Mesenchymal stem cell (in vitro differentiated cells and primary cell): ENCODE measurements around the gene PAPPA2.

Source experiments
- DNase-seq: peaks from one replicate; pipeline ENCODE4 v3.0.0-alpha.2; 2013
- H2AFZ ChIP-seq: one replicate; pipeline ENCODE4 v1.6.1; 2013; ENCODE audit warnings: low read depth, mild to moderate bottlenecking, control low read depth, inconsistent platforms, low read length, moderate library complexity
- H2AK5ac ChIP-seq: 2 replicates; pipeline ENCODE4 v1.6.1; 2013; ENCODE audit warnings: low read length, moderate library complexity, mild to moderate bottlenecking, inconsistent platforms; ENCODE audit not compliant: severe bottlenecking
- H2BK120ac ChIP-seq: one replicate; pipeline ENCODE4 v1.6.1; 2013; ENCODE audit warnings: low read depth, mild to moderate bottlenecking, inconsistent platforms, low read length, moderate library complexity
- H2BK12ac ChIP-seq, 2 experiments: one replicate each; pipeline ENCODE4 v1.6.1; 2013; ENCODE audit warnings: inconsistent platforms in 2 of 2, low read length in 2 of 2, mild to moderate bottlenecking in 2 of 2, moderate library complexity in 2 of 2, control low read depth in 1 of 2
- H2BK15ac ChIP-seq: one replicate; pipeline ENCODE4 v1.6.1; 2013; ENCODE audit warnings: mild to moderate bottlenecking, low read depth, inconsistent platforms; ENCODE audit not compliant: poor library complexity, severe bottlenecking
- H2BK5ac ChIP-seq: 2 replicates; pipeline ENCODE4 v1.6.1; 2013; ENCODE audit warnings: low read depth, mild to moderate bottlenecking, low read length, control low read depth, inconsistent platforms; ENCODE audit not compliant: poor library complexity, severe bottlenecking
- H3K14ac ChIP-seq, 2 experiments: one replicate each; pipeline ENCODE4 v1.6.1; 2013; ENCODE audit warnings: inconsistent platforms in 2 of 2, low read length in 2 of 2, control low read depth in 1 of 2, mild to moderate bottlenecking in 1 of 2, moderate library complexity in 1 of 2
- H3K18ac ChIP-seq, 2 experiments: one replicate each; pipeline ENCODE4 v1.6.1; 2013; ENCODE audit warnings: inconsistent platforms in 2 of 2, low read length in 2 of 2, control low read depth in 1 of 2, low read depth in 1 of 2, mild to moderate bottlenecking in 1 of 2
- H3K23ac ChIP-seq, 2 experiments: one replicate each; pipeline ENCODE4 v1.6.1; 2013; ENCODE audit warnings: inconsistent platforms in 2 of 2, low read length in 2 of 2, mild to moderate bottlenecking in 2 of 2, moderate library complexity in 2 of 2, control low read depth in 1 of 2
- H3K27ac ChIP-seq: 2 replicates; pipeline ENCODE4 v1.5.1; 2013; ENCODE audit warnings: mild to moderate bottlenecking, moderate library complexity, low read length, control low read depth, inconsistent platforms; ENCODE audit not compliant: poor library complexity, severe bottlenecking
- H3K27me3 ChIP-seq, 2 experiments: 2 replicates each; pipeline versions ENCODE4 v1.6.1 to v1.7.0; 2013; ENCODE audit warnings: low read length in 2 of 2, mild to moderate bottlenecking in 2 of 2, moderate library complexity in 2 of 2, control low read depth in 1 of 2, inconsistent platforms in 1 of 2; ENCODE audit not compliant: control insufficient read depth in 1 of 2, insufficient read depth in 1 of 2
- H3K36me3 ChIP-seq, 2 experiments: 2 replicates each; pipeline versions ENCODE4 v1.6.1 to v1.7.0; 2013; ENCODE audit warnings: low read length in 2 of 2, control low read depth in 1 of 2, inconsistent platforms in 1 of 2, low read depth in 1 of 2, mild to moderate bottlenecking in 1 of 2; ENCODE audit not compliant: insufficient read depth in 2 of 2, control insufficient read depth in 1 of 2
- H3K4ac ChIP-seq, 2 experiments: one replicate each; pipeline ENCODE4 v1.6.1; 2013; ENCODE audit warnings: inconsistent platforms in 2 of 2, low read length in 2 of 2, mild to moderate bottlenecking in 2 of 2, moderate library complexity in 2 of 2, control low read depth in 1 of 2, low read depth in 1 of 2
- H3K4me1 ChIP-seq: 2 replicates; pipeline ENCODE4 v1.6.1; 2013; ENCODE audit warnings: low read depth, low read length, control low read depth; ENCODE audit not compliant: control insufficient read depth, insufficient read depth
- H3K4me2 ChIP-seq: 2 replicates; pipeline ENCODE4 v1.6.1; 2013; ENCODE audit warnings: low read length, mild to moderate bottlenecking, inconsistent platforms; ENCODE audit not compliant: poor library complexity, severe bottlenecking
- H3K4me3 ChIP-seq, 2 experiments: 2 replicates each; pipeline versions ENCODE4 v1.5.1 to v1.7.0; 2013; ENCODE audit warnings: low read length in 2 of 2, mild to moderate bottlenecking in 2 of 2, control low read depth in 1 of 2, low read depth in 1 of 2; ENCODE audit not compliant: insufficient read depth in 1 of 2
- H3K79me1 ChIP-seq: replicated peaks from 2 replicates; pipeline ENCODE4 v1.6.1; 2013; ENCODE audit warnings: mild to moderate bottlenecking, control low read depth, low read length, inconsistent platforms; ENCODE audit not compliant: poor library complexity, severe bottlenecking
- H3K9ac ChIP-seq: 2 replicates; pipeline ENCODE4 v1.7.0; 2013; ENCODE audit warnings: mild to moderate bottlenecking, low read length, moderate library complexity
- H3K9me3 ChIP-seq: 2 replicates; pipeline ENCODE4 v1.7.0; 2013; ENCODE audit warnings: mild to moderate bottlenecking, low read length; ENCODE audit not compliant: control insufficient read depth
- H4K8ac ChIP-seq: one replicate; pipeline ENCODE4 v1.6.1; 2013; ENCODE audit warnings: inconsistent platforms, mild to moderate bottlenecking, low read length, moderate library complexity
- H4K91ac ChIP-seq: one replicate; pipeline ENCODE4 v1.6.1; 2013; ENCODE audit warnings: mild to moderate bottlenecking, low read length, inconsistent platforms
- WGBS: methylation state at CpG from one replicate; pipeline ENCODE4 v1.1.7; 2013; ENCODE audit warnings: mixed read lengths; 5-methylcytosine and 5-hydroxymethylcytosine counted together

Gene PAPPA2

GRCh38 chr1:176858433-176858916, 395.5 kb downstream of the PAPPA2 start:
- H2BK5ac ChIP-seq, result no peak overlapping the region
- WGBS, result 73% methylated on average over 4 of the region's 4 CpGs
- H2AK5ac ChIP-seq, result no peak overlapping the region
- no peak overlapping the region for H3K27ac ChIP-seq
- no peaks in the 10 kb centered on the region for H3K4me1 ChIP-seq
- no peak overlapping the region for H4K8ac ChIP-seq
- H3K14ac ChIP-seq, result no peak overlapping the region
- H2BK120ac ChIP-seq, result no peak overlapping the region
- H2BK15ac ChIP-seq, result no peak overlapping the region
- DNase-seq, result no peak
- no peak overlapping the region for H3K9ac ChIP-seq
- H3K27me3 ChIP-seq, result no peaks in the 10 kb centered on the region
- no peak overlapping the region for H3K23ac ChIP-seq
- H4K91ac ChIP-seq, result no peak overlapping the region
- no peaks in the 10 kb centered on the region for H3K79me1 ChIP-seq
- H3K9me3 ChIP-seq, result no peaks in the 10 kb centered on the region
- no peaks in the 10 kb centered on the region for H3K36me3 ChIP-seq
- no peak overlapping the region for H3K18ac ChIP-seq
- H2AFZ ChIP-seq, result no peak overlapping the region
- H3K4me2 ChIP-seq, result no peak overlapping the region
- H2BK12ac ChIP-seq, result no peak overlapping the region
- H3K4me3 ChIP-seq, result no peak overlapping the region
- H3K4ac ChIP-seq, result no peak overlapping the region

DNA sequence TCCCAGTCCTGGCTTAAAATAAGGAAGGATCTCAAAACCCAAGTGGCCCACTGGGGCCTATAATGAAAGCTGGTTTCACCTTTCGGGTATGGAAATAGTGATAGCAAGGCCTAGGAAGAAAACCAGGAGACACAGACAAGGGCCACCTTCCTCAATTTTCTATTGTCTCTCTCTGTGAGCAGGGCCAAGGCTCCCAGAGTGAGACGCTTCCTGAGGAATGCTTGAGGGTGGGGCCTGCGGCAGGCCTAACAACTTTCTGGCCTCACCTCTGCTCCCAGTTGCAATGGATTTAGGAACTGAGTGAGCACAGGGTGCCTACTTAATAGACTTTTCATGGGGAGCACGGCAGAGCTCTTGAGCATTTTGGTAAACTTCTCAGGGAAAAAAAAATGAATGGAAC, 400.6 kb downstream of the PAPPA2 start:
- Histone ChIP-seq H3K79me1 (no peaks in the 10 kb centered on the region), H3K4me2 (no peak overlapping the region)

DNA sequence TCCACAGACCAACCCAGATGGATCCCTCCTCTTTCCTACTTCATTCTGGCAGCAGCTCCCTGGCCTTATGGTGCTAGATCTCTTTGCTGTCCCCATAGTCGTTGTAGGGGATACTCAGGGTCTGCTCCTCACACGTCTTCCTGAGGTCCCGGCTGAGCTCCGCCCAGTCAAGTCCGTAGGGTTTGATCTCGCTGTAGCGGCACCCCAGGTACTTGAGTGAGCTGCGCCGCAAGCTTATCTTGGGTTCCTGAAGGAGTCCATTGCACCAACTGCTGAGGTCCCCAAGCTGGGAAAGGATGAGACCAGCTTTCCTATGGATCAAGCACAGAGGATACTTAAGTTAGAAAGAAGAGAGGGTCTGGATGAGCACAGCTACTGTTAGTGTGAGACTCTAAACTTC, 401.2 kb downstream of the PAPPA2 start:
- Histone ChIP-seq H2BK5ac (no peak overlapping the region), H2BK12ac (no peak overlapping the region), H3K4ac (no peak overlapping the region), H3K23ac (no peak overlapping the region), H2BK15ac (no peak overlapping the region), H4K8ac (no peak overlapping the region), H3K27me3 (no peaks in the 10 kb centered on the region), H3K14ac (no peak overlapping the region), H3K4me1 (no peaks in the 10 kb centered on the region), H4K91ac (no peak overlapping the region), H2AFZ (no peak overlapping the region), H3K36me3 (no peaks in the 10 kb centered on the region), H3K18ac (no peak overlapping the region), H3K9ac (no peak overlapping the region), H3K79me1 (no peaks in the 10 kb centered on the region), H2BK120ac (no peak overlapping the region), H3K4me3 (no peak overlapping the region), H3K9me3 (no peaks in the 10 kb centered on the region), H3K27ac (no peak overlapping the region), H2AK5ac (no peak overlapping the region), H3K4me2 (no peak overlapping the region)
- 88% methylated on average over 9 of the region's 9 CpGs for whole genome bisulfite sequencing
- no peak for DNase-seq

More for the DNA sequence above, 400.6 kb downstream of the PAPPA2 start:
- no peak overlapping the region for H3K14ac ChIP-seq
- no peak overlapping the region for H2AFZ ChIP-seq
- no peaks in the 10 kb centered on the region for H3K27me3 ChIP-seq
- H3K23ac ChIP-seq, result no peak overlapping the region
- H3K9me3 ChIP-seq, result no peaks in the 10 kb centered on the region
- no peak overlapping the region for H3K18ac ChIP-seq
- DNase-seq, result no peak
- no peaks in the 10 kb centered on the region for H3K36me3 ChIP-seq
- no peak overlapping the region for H3K4me3 ChIP-seq
- H4K8ac ChIP-seq, result no peak overlapping the region
- H3K9ac ChIP-seq, result no peak overlapping the region
- H2BK12ac ChIP-seq, result no peak overlapping the region
- no peak overlapping the region for H2AK5ac ChIP-seq
- no peaks in the 10 kb centered on the region for H3K4me1 ChIP-seq
- whole genome bisulfite sequencing, result 62% methylated on average over 4 of the region's 4 CpGs
- H2BK120ac ChIP-seq, result no peak overlapping the region
- H4K91ac ChIP-seq, result no peak overlapping the region
- no peak overlapping the region for H2BK5ac ChIP-seq
- H3K4ac ChIP-seq, result no peak overlapping the region
- no peak overlapping the region for H3K27ac ChIP-seq
- no peak overlapping the region for H2BK15ac ChIP-seq

- Histone ChIP-seq H3K27me3 (no peaks in the 10 kb centered on the region), H2BK12ac (no peak overlapping the region), H3K23ac (no peak overlapping the region), H3K4ac (no peak overlapping the region), H2BK120ac (no peak overlapping the region), H2AFZ (no peak overlapping the region), H3K9ac (no peak overlapping the region), H3K4me3 (no peak overlapping the region), H3K4me1 (peaks cover 1% of the 10 kb centered on the region), H2BK5ac (no peak overlapping the region), H3K18ac (no peak overlapping the region), H4K8ac (no peak overlapping the region), H3K4me2 (no peak overlapping the region), H3K14ac (no peak overlapping the region), H2BK15ac (no peak overlapping the region), H3K27ac (no peak overlapping the region), H3K79me1 (no peaks in the 10 kb centered on the region), H3K36me3 (no peaks in the 10 kb centered on the region), H3K9me3 (no peaks in the 10 kb centered on the region), H4K91ac (no peak overlapping the region), H2AK5ac (no peak overlapping the region)
- no peak for DNase-seq
- WGBS, result no CpG with 5 or more reads among the region's 1 CpG
Measured at GRCh38 chr1:176866011-176866714, 403.2 kb downstream of the PAPPA2 start.
